Panc1 (cell line): ENCODE measurements around the gene SSNA1.

Experiments used
- CTCF ChIP-seq: fragments of 450-650 bp; IDR thresholded peaks from 2 replicates; pipeline ENCODE4 v1.5.1; 2017; ENCODE audit warnings: mild to moderate bottlenecking
- REST ChIP-seq, 2 experiments: IDR thresholded peaks; 2 replicates each; pipeline ENCODE4 v1.6.1; 2011 to 2012; ENCODE audit warnings: low read depth in 2 of 2, control low read depth in 1 of 2, low read length in 1 of 2, mild to moderate bottlenecking in 1 of 2, moderate library complexity in 1 of 2; ENCODE audit not compliant: insufficient read depth in 1 of 2
- SIN3A ChIP-seq: IDR thresholded peaks from 2 replicates; pipeline ENCODE4 v1.6.1; 2012; ENCODE audit warnings: low read depth, mild to moderate bottlenecking, low read length, moderate library complexity, borderline replicate concordance; ENCODE audit not compliant: insufficient read depth
- TCF7L2 ChIP-seq: IDR thresholded peaks from 2 replicates; pipeline ENCODE4 v1.6.1; 2011; ENCODE audit warnings: mild to moderate bottlenecking, low read depth, low read length, inconsistent platforms

GRCh38 chr9:137194909-137195308 lies 6.4 kb downstream of the SSNA1 start:
- TF ChIP-seq CTCF: no peak
- TF ChIP-seq REST (IDR thresholded peaks at IDR 0.05; ENCODE audit: insufficient read depth in 1 of 2, low read depth in 2 of 2, low read length in 1 of 2): no peak
- TF ChIP-seq TCF7L2: no peak
- no peak for TF ChIP-seq SIN3A
